B cell (primary cell): ENCODE measurements around the gene MAP3K1.

Source experiments
- EZH2 ChIP-seq: IDR thresholded peaks from 2 replicates; pipeline ENCODE4 v1.6.1; 2012; ENCODE audit warnings: borderline replicate concordance, low read depth, mild to moderate bottlenecking, moderate library complexity, low read length; ENCODE audit not compliant: insufficient read depth, poor library complexity, severe bottlenecking
- TF ChIP-seq, protein P1 (sequence below): fragments of 200-600 bp; IDR thresholded peaks from one replicate; pipeline ENCODE4 v1.8.0; 2022; ENCODE audit warnings: antibody characterized with exemption, mild to moderate bottlenecking

DNA sequence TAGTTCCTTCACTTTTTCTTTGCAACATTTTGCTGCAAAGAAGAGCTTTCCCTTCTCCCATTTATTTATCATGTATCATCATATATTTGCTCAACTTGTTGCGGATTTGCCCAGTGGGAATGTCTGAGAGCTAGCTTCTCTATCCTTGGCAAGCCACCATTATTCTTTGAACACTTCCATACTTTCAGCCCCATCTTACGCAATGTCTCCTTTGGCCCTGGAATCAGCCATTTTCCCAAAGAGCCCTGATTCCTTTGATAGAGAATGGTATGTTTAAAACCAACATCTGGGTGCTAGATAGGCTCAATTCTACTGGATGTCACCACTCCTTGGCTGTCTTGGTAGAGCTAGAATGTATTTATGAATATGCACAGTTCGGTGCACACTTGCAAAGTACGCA, 81.4 kb downstream of the MAP3K1 start:
- TF ChIP-seq, protein P1, sequence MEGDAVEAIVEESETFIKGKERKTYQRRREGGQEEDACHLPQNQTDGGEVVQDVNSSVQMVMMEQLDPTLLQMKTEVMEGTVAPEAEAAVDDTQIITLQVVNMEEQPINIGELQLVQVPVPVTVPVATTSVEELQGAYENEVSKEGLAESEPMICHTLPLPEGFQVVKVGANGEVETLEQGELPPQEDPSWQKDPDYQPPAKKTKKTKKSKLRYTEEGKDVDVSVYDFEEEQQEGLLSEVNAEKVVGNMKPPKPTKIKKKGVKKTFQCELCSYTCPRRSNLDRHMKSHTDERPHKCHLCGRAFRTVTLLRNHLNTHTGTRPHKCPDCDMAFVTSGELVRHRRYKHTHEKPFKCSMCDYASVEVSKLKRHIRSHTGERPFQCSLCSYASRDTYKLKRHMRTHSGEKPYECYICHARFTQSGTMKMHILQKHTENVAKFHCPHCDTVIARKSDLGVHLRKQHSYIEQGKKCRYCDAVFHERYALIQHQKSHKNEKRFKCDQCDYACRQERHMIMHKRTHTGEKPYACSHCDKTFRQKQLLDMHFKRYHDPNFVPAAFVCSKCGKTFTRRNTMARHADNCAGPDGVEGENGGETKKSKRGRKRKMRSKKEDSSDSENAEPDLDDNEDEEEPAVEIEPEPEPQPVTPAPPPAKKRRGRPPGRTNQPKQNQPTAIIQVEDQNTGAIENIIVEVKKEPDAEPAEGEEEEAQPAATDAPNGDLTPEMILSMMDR = no peak
- TF ChIP-seq EZH2 = no peak
